Neural cell (in vitro differentiated cells): ENCODE data around the gene PPM1B. TPM values are rescaled to one million over a fixed set of nuclear protein-coding genes. Genes with fewer than 3 reads are reported as not detected.

Experiments used
- H2AFZ ChIP-seq: fragments of 200-600, 300-800 bp; sonication (generic), shearing (Covaris generic); 2 replicates; pipeline ENCODE4 v1.6.0; 2014; ENCODE audit warnings: low read depth, mild to moderate bottlenecking, antibody characterized with exemption, low read length, moderate library complexity
- H3F3A ChIP-seq: fragments of 200-600 bp; shearing (Covaris generic); 2 replicates; pipeline ENCODE4 v1.6.1; 2016; ENCODE audit warnings: mild to moderate bottlenecking, moderate library complexity, mixed read lengths, antibody characterized with exemption, low read length; ENCODE audit not compliant: insufficient read depth, poor library complexity, severe bottlenecking
- H3K27ac ChIP-seq: fragments of 200-600, 300-800 bp; sonication (generic), shearing (Covaris generic); 2 replicates; pipeline ENCODE4 v1.5.1; 2014; ENCODE audit warnings: mild to moderate bottlenecking, low read length, moderate library complexity
- H3K27me3 ChIP-seq: fragments of 300-800, 200-600 bp; sonication (generic), shearing (Covaris generic); 2 replicates; pipeline ENCODE4 v1.6.0; 2014; ENCODE audit warnings: mild to moderate bottlenecking, low read depth, low read length, moderate library complexity; ENCODE audit not compliant: insufficient read depth
- H3K36me3 ChIP-seq: fragments of 300-800, 200-600 bp; sonication (generic), shearing (Covaris generic); 2 replicates; pipeline ENCODE4 v1.5.1; 2014; ENCODE audit warnings: mild to moderate bottlenecking, antibody characterized with exemption, low read length, moderate library complexity; ENCODE audit not compliant: insufficient read depth
- H3K4me2 ChIP-seq: fragments of 300-800, 200-600 bp; sonication (generic), shearing (Covaris generic); 2 replicates; pipeline ENCODE4 v1.6.0; 2014; ENCODE audit warnings: mild to moderate bottlenecking, low read length
- H3K4me3 ChIP-seq: fragments of 300-800, 200-600 bp; sonication (generic), shearing (Covaris generic); 2 replicates; pipeline ENCODE4 v1.5.1; 2014; ENCODE audit warnings: mild to moderate bottlenecking, low read length, moderate library complexity
- H3K79me2 ChIP-seq: fragments of 200-600 bp; shearing (Covaris generic); replicated peaks from 2 replicates; pipeline ENCODE4 v1.6.0; 2014; ENCODE audit warnings: mild to moderate bottlenecking, low read length, moderate library complexity; ENCODE audit not compliant: insufficient read depth
- H3K9ac ChIP-seq: fragments of 300-800, 200-600 bp; sonication (generic), shearing (Covaris generic); 2 replicates; pipeline ENCODE4 v1.6.1; 2016; ENCODE audit warnings: mild to moderate bottlenecking, low read length, mixed read lengths
- H3K9me2 ChIP-seq: fragments of 200-600 bp; shearing (Covaris generic); 2 replicates; pipeline ENCODE4 v1.6.1; 2016; ENCODE audit warnings: mild to moderate bottlenecking, low read length, mixed read lengths; ENCODE audit not compliant: insufficient read depth
- H3K9me3 ChIP-seq: fragments of 200-600, 300-800 bp; sonication (generic), shearing (Covaris generic); 2 replicates; pipeline ENCODE4 v1.6.1; 2016; ENCODE audit warnings: mild to moderate bottlenecking, mixed run types, low read length, moderate library complexity, mixed read lengths
- H4K20me1 ChIP-seq: fragments of 200-600 bp; shearing (Covaris generic); 2 replicates; pipeline ENCODE4 v1.6.1; 2016; ENCODE audit warnings: mild to moderate bottlenecking, mixed run types; ENCODE audit not compliant: insufficient read depth
- CTCF ChIP-seq: fragments of 450-650 bp; IDR thresholded peaks from 2 replicates; pipeline ENCODE4 v1.5.1; 2014; ENCODE audit warnings: antibody characterized with exemption, mild to moderate bottlenecking, moderate library complexity; ENCODE audit not compliant: poor library complexity, severe bottlenecking
- EP300 ChIP-seq: fragments of 450-650 bp; conservative IDR thresholded peaks from 2 replicates; pipeline ENCODE4 v1.6.1; 2014; ENCODE audit warnings: antibody characterized with exemption, mild to moderate bottlenecking, moderate library complexity; ENCODE audit not compliant: poor library complexity, severe bottlenecking
- EZH2 ChIP-seq: fragments of 200-600, 300-800 bp; shearing (Covaris generic), sonication (generic); IDR thresholded peaks from 2 replicates; pipeline ENCODE4 v1.6.1; 2014; ENCODE audit warnings: antibody characterized with exemption, low read length, borderline replicate concordance, mild to moderate bottlenecking; ENCODE audit not compliant: insufficient read depth, poor library complexity, severe bottlenecking
- MXI1 ChIP-seq: fragments of 450-650 bp; conservative IDR thresholded peaks from 2 replicates; pipeline ENCODE4 v1.6.1; 2014; ENCODE audit warnings: antibody characterized with exemption, mild to moderate bottlenecking; ENCODE audit not compliant: poor library complexity, severe bottlenecking
- POLR2AphosphoS5 ChIP-seq: IDR thresholded peaks from 2 replicates; pipeline ENCODE4 v1.6.1; 2012
- RAD21 ChIP-seq: fragments of 450-650 bp; conservative IDR thresholded peaks from 2 replicates; pipeline ENCODE4 v1.6.1; 2014; ENCODE audit warnings: antibody characterized with exemption, mild to moderate bottlenecking, moderate library complexity
- REST ChIP-seq: IDR thresholded peaks from 2 replicates; pipeline ENCODE4 v1.6.1; 2012; ENCODE audit warnings: borderline replicate concordance
- SMC3 ChIP-seq: fragments of 450-650 bp; conservative IDR thresholded peaks from 2 replicates; pipeline ENCODE4 v1.6.1; 2014; ENCODE audit warnings: antibody characterized with exemption, mild to moderate bottlenecking, moderate library complexity; ENCODE audit not compliant: poor library complexity
- TAF1 ChIP-seq: IDR thresholded peaks from 2 replicates; pipeline ENCODE4 v1.6.1; 2012; ENCODE audit warnings: low read depth
- polyA plus RNA-seq: library from polyadenylated mRNA; depleted of rRNA; stranded (reverse); fragments of >200 nt; gene quantifications from 2 replicates; pipeline ENCODE4 v1.2.3, GENCODE V29; 2014

Gene PPM1B
- polyA plus RNA-seq, 1 donor from 2014 or later: 116 TPM

GRCh38 chr2:44226753-44227152, 58.1 kb downstream of the PPM1B start:
- Histone ChIP-seq H3K36me3 (no peaks in the 10 kb centered on the region), H3K27ac (no peak overlapping the region), H3F3A (no peaks in the 10 kb centered on the region), H4K20me1 (no peaks in the 10 kb centered on the region), H3K4me3 (no peak overlapping the region), H3K9ac (no peak overlapping the region), H3K9me2 (no peaks in the 10 kb centered on the region), H3K79me2 (no peaks in the 10 kb centered on the region), H3K9me3 (no peaks in the 10 kb centered on the region), H3K4me2 (no peak overlapping the region), H2AFZ (no peak overlapping the region), H3K27me3 (no peaks in the 10 kb centered on the region)
- no peak for TF ChIP-seq EZH2
- no peak for TF ChIP-seq REST
- TF ChIP-seq EP300: no peak
- TF ChIP-seq SMC3: no peak

GRCh38 chr2:44230378-44230777, 61.7 kb downstream of the PPM1B start:
- H3K4me3 ChIP-seq: no peak overlapping the region
- no peaks in the 10 kb centered on the region for H3K27me3 ChIP-seq
- H3K27ac ChIP-seq: no peak overlapping the region

More at GRCh38 chr2:44230378-44230777, 61.7 kb downstream of the PPM1B start:
- Histone ChIP-seq H3K9me2 (no peaks in the 10 kb centered on the region), H3F3A (no peaks in the 10 kb centered on the region), H3K79me2 (no peaks in the 10 kb centered on the region), H3K9me3 (no peaks in the 10 kb centered on the region), H3K36me3 (no peaks in the 10 kb centered on the region), H3K9ac (no peak overlapping the region), H2AFZ (no peak overlapping the region), H4K20me1 (no peaks in the 10 kb centered on the region), H3K4me2 (no peak overlapping the region)
- TF ChIP-seq SMC3: no peak
- TF ChIP-seq RAD21: no peak
- TF ChIP-seq MXI1: no peak
- TF ChIP-seq TAF1: no peak
- no peak for TF ChIP-seq EZH2
- no peak for TF ChIP-seq REST
- no peak for TF ChIP-seq CTCF
- no peak for TF ChIP-seq EP300
- TF ChIP-seq POLR2AphosphoS5: no peak
